ENCODE measurements around the gene UXS1.

Gene UXS1

GRCh38 chr2:106127776-106128268 is 66.3 kb downstream of the UXS1 start:
- ChIA-PET CTCF (interaction anchor here (0.7 to 1.4 kb wide), 3 partner anchors 10 to 445 kb away, joined by 3 to 5 read pairs (median 3); no protein-coding TSS in a partner anchor), POLR2A (no interaction called here)
- Histone ChIP-seq H3K27me3 (replicated peaks in 2 of 5; ENCODE audit: control insufficient read depth in 4 of 5, insufficient read depth in 5 of 5, low read length in 4 of 5) (no peaks in the 10 kb centered on the region), H3K36me3 (ENCODE audit: control insufficient read depth in 4 of 4, insufficient read depth in 4 of 4, low read length in 3 of 4) (peaks cover 7 to 59% (median 41%) of the 10 kb centered on the region in 4 experiments), H3K9me3 (ENCODE audit: control extremely low read depth in 1 of 5, control insufficient read depth in 4 of 5, insufficient read depth in 2 of 5, low read depth in 1 of 5, low read length in 4 of 5) (no peaks in the 10 kb centered on the region), H3K4me3 (ENCODE audit: control insufficient read depth in 1 of 7, extremely low read depth in 1 of 7, insufficient read depth in 4 of 7, low read depth in 2 of 7, low read length in 6 of 7) (no peak overlapping the region), H3K27ac (ENCODE audit: insufficient read depth in 1 of 2, low read depth in 1 of 2, low read length in 2 of 2, poor library complexity in 1 of 2, severe bottlenecking in 2 of 2) (no peak overlapping the region), H3K4me1 (ENCODE audit: control extremely low read depth in 1 of 4, control insufficient read depth in 4 of 4, insufficient read depth in 4 of 4, low read length in 3 of 4) (no peaks in the 10 kb centered on the region)
- no peak for DNase-seq
- 98% methylated on average over 10 of the region's 10 CpGs for WGBS (ENCODE audit: insufficient coverage)

DNA sequence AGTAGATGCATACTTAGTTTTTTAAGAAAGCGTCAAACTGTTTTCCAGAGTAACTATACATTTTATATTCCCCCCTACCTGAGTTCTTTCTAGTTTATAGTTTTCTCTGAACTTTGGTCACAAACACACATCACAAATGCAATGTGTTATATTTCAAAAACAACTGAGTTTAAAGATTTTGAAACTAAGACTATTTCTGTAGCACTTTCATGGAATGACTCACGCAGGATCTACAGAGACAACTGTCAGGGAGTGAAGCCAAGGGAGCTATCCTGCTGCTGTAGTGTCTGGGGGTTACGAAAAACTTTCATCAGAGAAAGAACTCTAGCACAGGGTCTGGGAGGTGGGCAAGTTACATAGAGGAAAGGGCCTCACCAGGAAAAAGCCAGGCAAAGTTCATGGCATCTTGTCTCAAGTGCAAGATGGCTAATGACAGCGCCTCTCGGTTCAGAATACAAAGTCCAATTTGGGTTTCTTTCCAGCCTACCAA is 66.8 kb downstream of the UXS1 start:
- ChIA-PET CTCF (interaction anchor here (0.7 to 1.4 kb wide), 3 partner anchors 10 to 446 kb away, joined by 3 to 5 read pairs (median 3); no protein-coding TSS in a partner anchor), POLR2A (no interaction called here)
- Histone ChIP-seq H3K27me3 (replicated peaks in 2 of 5; ENCODE audit: control insufficient read depth in 4 of 5, insufficient read depth in 5 of 5, low read length in 4 of 5) (no peaks in the 10 kb centered on the region), H3K4me1 (ENCODE audit: control extremely low read depth in 1 of 4, control insufficient read depth in 4 of 4, insufficient read depth in 4 of 4, low read length in 3 of 4) (no peaks in the 10 kb centered on the region), H3K9me3 (ENCODE audit: control extremely low read depth in 1 of 5, control insufficient read depth in 4 of 5, insufficient read depth in 2 of 5, low read depth in 1 of 5, low read length in 4 of 5) (no peaks in the 10 kb centered on the region), H3K27ac (ENCODE audit: insufficient read depth in 1 of 2, low read depth in 1 of 2, low read length in 2 of 2, poor library complexity in 1 of 2, severe bottlenecking in 2 of 2) (no peak overlapping the region), H3K4me3 (ENCODE audit: control insufficient read depth in 1 of 7, extremely low read depth in 1 of 7, insufficient read depth in 4 of 7, low read depth in 2 of 7, low read length in 6 of 7) (no peak overlapping the region), H3K36me3 (ENCODE audit: control insufficient read depth in 4 of 4, insufficient read depth in 4 of 4, low read length in 3 of 4) (peaks cover 8 to 64% (median 45%) of the 10 kb centered on the region in 4 experiments)
- no peak for DNase-seq
- 100% methylated on average over 4 of the region's 5 CpGs for WGBS (ENCODE audit: insufficient coverage)

- CTCF ChIA-PET: interaction anchor here (1.2 kb wide), 1 partner anchor 446 kb away, joined by 3 read pairs; no protein-coding TSS in a partner anchor
- POLR2A ChIA-PET: no interaction called here
- no peaks in the 10 kb centered on the region for H3K9me3 ChIP-seq (ENCODE audit: control extremely low read depth in 1 of 5, control insufficient read depth in 4 of 5, insufficient read depth in 2 of 5, low read depth in 1 of 5, low read length in 4 of 5)
- no peak overlapping the region for H3K4me3 ChIP-seq (ENCODE audit: control insufficient read depth in 1 of 7, extremely low read depth in 1 of 7, insufficient read depth in 4 of 7, low read depth in 2 of 7, low read length in 6 of 7)
- H3K27ac ChIP-seq (ENCODE audit: insufficient read depth in 1 of 2, low read depth in 1 of 2, low read length in 2 of 2, poor library complexity in 1 of 2, severe bottlenecking in 2 of 2): no peak overlapping the region
- no peaks in the 10 kb centered on the region for H3K27me3 ChIP-seq (replicated peaks in 2 of 5; ENCODE audit: control insufficient read depth in 4 of 5, insufficient read depth in 5 of 5, low read length in 4 of 5)
- 100% methylated on average over 5 of the region's 5 CpGs for WGBS (ENCODE audit: insufficient coverage)
- no peak for DNase-seq
- H3K4me1 ChIP-seq (ENCODE audit: control extremely low read depth in 1 of 4, control insufficient read depth in 4 of 4, insufficient read depth in 4 of 4, low read length in 3 of 4): no peaks in the 10 kb centered on the region
- H3K36me3 ChIP-seq (ENCODE audit: control insufficient read depth in 4 of 4, insufficient read depth in 4 of 4, low read length in 3 of 4): peaks cover 12 to 69% (median 50%) of the 10 kb centered on the region in 4 experiments
Observed at GRCh38 chr2:106126705-106127281, 67.3 kb downstream of the UXS1 start.

DNA sequence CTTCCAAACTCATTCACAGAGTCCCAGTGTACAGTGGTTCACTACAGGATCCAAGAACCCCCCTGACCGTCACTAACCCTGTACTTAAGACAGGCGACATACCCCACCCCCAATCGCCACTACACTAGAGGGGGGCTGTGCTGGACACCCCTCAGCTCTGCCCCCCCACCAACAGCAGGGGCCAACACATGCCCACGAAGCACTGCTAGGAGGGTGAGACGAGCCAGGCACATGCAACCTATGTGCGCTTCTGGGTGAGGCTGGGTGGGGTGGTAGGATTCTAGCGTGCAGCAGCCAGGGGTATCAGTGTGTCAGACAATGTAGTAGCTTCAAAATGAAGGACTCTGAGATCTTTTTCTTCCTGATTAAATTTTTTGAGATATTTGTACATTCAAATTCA is 67.8 kb downstream of the UXS1 start:
- ChIA-PET CTCF (interaction anchor here (1.3 to 1.5 kb wide), 2 partner anchors 11 to 18 kb away, joined by 3 read pairs; no protein-coding TSS in a partner anchor), POLR2A (no interaction called here)
- Histone ChIP-seq H3K4me3 (ENCODE audit: control insufficient read depth in 1 of 7, extremely low read depth in 1 of 7, insufficient read depth in 4 of 7, low read depth in 2 of 7, low read length in 6 of 7) (no peak overlapping the region), H3K4me1 (ENCODE audit: control extremely low read depth in 1 of 4, control insufficient read depth in 4 of 4, insufficient read depth in 4 of 4, low read length in 3 of 4) (no peaks in the 10 kb centered on the region), H3K27me3 (replicated peaks in 2 of 5; ENCODE audit: control insufficient read depth in 4 of 5, insufficient read depth in 5 of 5, low read length in 4 of 5) (no peaks in the 10 kb centered on the region), H3K27ac (ENCODE audit: insufficient read depth in 1 of 2, low read depth in 1 of 2, low read length in 2 of 2, poor library complexity in 1 of 2, severe bottlenecking in 2 of 2) (no peak overlapping the region), H3K36me3 (ENCODE audit: control insufficient read depth in 4 of 4, insufficient read depth in 4 of 4, low read length in 3 of 4) (peaks cover 13 to 74% (median 53%) of the 10 kb centered on the region in 4 experiments), H3K9me3 (ENCODE audit: control extremely low read depth in 1 of 5, control insufficient read depth in 4 of 5, insufficient read depth in 2 of 5, low read depth in 1 of 5, low read length in 4 of 5) (no peaks in the 10 kb centered on the region)
- no peak for DNase-seq
- WGBS (ENCODE audit: insufficient coverage): 96% methylated on average over 7 of the region's 7 CpGs

DNA sequence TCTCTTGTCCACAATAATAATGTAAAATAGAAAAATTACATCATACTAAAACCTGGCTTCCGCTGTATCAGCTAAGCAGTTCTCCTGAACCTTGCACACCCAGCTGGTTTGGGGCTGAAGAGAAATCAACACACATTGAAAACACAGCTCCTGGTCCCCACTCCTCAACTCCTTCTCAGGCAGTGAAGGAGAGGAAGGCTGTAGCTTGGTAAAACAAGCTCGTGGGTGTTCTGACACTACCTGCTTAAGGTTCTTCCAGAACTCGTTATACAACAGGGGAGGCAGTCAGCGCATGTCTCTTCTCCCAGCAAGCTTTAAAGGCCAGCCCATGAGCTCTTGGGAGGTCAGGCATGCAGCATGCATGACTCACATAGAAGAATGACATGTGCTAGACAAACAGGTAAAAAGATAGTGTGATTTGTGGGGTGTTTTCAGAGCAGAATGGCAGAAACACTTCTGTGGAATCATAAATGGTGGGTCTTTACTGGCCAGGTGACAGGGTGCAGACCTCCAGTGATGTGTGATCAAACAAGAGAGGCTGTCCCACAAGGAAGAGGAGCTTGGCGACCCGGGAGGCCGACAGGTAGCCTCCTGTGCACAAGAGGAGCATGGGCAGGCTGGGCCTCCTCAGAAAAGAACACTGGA is 69.1 kb downstream of the UXS1 start:
- H3K9me3 ChIP-seq (ENCODE audit: control extremely low read depth in 1 of 5, control insufficient read depth in 4 of 5, insufficient read depth in 2 of 5, low read depth in 1 of 5, low read length in 4 of 5): no peaks in the 10 kb centered on the region
- ChIA-PET POLR2A (no interaction called here), CTCF (interaction anchor here (1.3 to 1.5 kb wide), 2 partner anchors 12 to 16 kb away, joined by 3 read pairs; no protein-coding TSS in a partner anchor)

GRCh38 chr2:106124106-106124756 is 69.9 kb downstream of the UXS1 start:
- Histone ChIP-seq H3K27me3 (replicated peaks in 2 of 5; ENCODE audit: control insufficient read depth in 4 of 5, insufficient read depth in 5 of 5, low read length in 4 of 5) (no peaks in the 10 kb centered on the region), H3K9me3 (ENCODE audit: control extremely low read depth in 1 of 5, control insufficient read depth in 4 of 5, insufficient read depth in 2 of 5, low read depth in 1 of 5, low read length in 4 of 5) (no peaks in the 10 kb centered on the region), H3K36me3 (ENCODE audit: control insufficient read depth in 4 of 4, insufficient read depth in 4 of 4, low read length in 3 of 4) (peaks cover 15 to 86% (median 63%) of the 10 kb centered on the region in 4 experiments), H3K4me3 (ENCODE audit: control insufficient read depth in 1 of 7, extremely low read depth in 1 of 7, insufficient read depth in 4 of 7, low read depth in 2 of 7, low read length in 6 of 7) (no peak overlapping the region), H3K27ac (ENCODE audit: insufficient read depth in 1 of 2, low read depth in 1 of 2, low read length in 2 of 2, poor library complexity in 1 of 2, severe bottlenecking in 2 of 2) (no peak overlapping the region), H3K4me1 (ENCODE audit: control extremely low read depth in 1 of 4, control insufficient read depth in 4 of 4, insufficient read depth in 4 of 4, low read length in 3 of 4) (no peaks in the 10 kb centered on the region)
- CTCF ChIA-PET: no interaction called here
- POLR2A ChIA-PET: no interaction called here
- DNase-seq: no peak
- 80% methylated on average over 2 of the region's 3 CpGs for WGBS (ENCODE audit: insufficient coverage)

More for the DNA sequence above, 69.1 kb downstream of the UXS1 start:
- 89% methylated on average over 6 of the region's 7 CpGs for WGBS (ENCODE audit: insufficient coverage)
- H3K36me3 ChIP-seq (ENCODE audit: control insufficient read depth in 4 of 4, insufficient read depth in 4 of 4, low read length in 3 of 4): peaks cover 15 to 84% (median 62%) of the 10 kb centered on the region in 4 experiments
- no peaks in the 10 kb centered on the region for H3K4me1 ChIP-seq (ENCODE audit: control extremely low read depth in 1 of 4, control insufficient read depth in 4 of 4, insufficient read depth in 4 of 4, low read length in 3 of 4)
- no peak overlapping the region for H3K4me3 ChIP-seq (ENCODE audit: control insufficient read depth in 1 of 7, extremely low read depth in 1 of 7, insufficient read depth in 4 of 7, low read depth in 2 of 7, low read length in 6 of 7)
- H3K27me3 ChIP-seq (replicated peaks in 2 of 5; ENCODE audit: control insufficient read depth in 4 of 5, insufficient read depth in 5 of 5, low read length in 4 of 5): no peaks in the 10 kb centered on the region
- no peak for DNase-seq
- no peak overlapping the region for H3K27ac ChIP-seq (ENCODE audit: insufficient read depth in 1 of 2, low read depth in 1 of 2, low read length in 2 of 2, poor library complexity in 1 of 2, severe bottlenecking in 2 of 2)

Data from common myeloid progenitor, CD34-positive (primary cell).